Measurements from ENCODE around the gene AP5B1.

Gene AP5B1

DNA sequence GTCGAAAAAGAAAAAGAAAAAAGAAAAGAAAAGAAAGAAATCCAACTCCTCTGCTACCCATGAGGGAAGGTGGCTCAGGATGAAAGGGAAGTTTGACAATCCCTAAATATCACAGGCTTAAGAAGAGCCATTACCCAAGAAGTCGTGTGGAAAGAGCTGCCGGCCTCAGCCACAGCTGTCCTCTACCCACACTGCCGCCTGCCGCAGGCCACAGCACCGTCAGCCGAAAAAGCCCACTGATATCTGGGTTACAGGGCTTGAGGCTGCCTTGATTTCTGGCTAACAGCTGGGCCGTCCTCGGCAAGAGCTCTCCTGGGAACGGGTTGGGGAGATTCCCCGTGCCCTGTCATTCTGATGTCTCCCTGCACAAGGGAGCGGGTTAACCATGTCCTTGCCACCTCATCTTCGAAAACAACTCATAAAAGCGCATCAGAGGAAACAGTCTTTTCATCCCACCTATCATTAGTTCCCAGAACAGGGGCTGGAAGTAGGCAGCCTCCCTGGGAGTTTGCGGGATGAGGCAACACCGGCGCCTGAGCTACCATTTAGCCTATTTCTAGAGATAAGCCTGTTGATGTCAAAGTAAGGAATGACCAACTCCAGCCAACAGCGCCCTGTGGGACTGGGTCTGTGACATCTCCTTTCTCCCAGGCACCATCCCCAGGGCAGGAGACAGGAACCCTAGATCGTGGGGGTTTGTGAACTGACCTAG is 31.1 kb upstream of the AP5B1 start:
- Histone ChIP-seq H3K9me3 (ENCODE audit: control insufficient read depth, low read length) (no peaks in the 10 kb centered on the region), H3K4me1 (ENCODE audit: control insufficient read depth, insufficient read depth, low read length) (peaks cover 12% of the 10 kb centered on the region), H3K36me3 (ENCODE audit: control insufficient read depth, insufficient read depth, low read length) (no peaks in the 10 kb centered on the region), H3K4me3 (ENCODE audit: low read length) (no peak overlapping the region), H3K9ac (ENCODE audit: low read length) (no peak overlapping the region), H3K27me3 (ENCODE audit: control insufficient read depth, insufficient read depth, low read length) (peaks cover 16% of the 10 kb centered on the region)

DNA sequence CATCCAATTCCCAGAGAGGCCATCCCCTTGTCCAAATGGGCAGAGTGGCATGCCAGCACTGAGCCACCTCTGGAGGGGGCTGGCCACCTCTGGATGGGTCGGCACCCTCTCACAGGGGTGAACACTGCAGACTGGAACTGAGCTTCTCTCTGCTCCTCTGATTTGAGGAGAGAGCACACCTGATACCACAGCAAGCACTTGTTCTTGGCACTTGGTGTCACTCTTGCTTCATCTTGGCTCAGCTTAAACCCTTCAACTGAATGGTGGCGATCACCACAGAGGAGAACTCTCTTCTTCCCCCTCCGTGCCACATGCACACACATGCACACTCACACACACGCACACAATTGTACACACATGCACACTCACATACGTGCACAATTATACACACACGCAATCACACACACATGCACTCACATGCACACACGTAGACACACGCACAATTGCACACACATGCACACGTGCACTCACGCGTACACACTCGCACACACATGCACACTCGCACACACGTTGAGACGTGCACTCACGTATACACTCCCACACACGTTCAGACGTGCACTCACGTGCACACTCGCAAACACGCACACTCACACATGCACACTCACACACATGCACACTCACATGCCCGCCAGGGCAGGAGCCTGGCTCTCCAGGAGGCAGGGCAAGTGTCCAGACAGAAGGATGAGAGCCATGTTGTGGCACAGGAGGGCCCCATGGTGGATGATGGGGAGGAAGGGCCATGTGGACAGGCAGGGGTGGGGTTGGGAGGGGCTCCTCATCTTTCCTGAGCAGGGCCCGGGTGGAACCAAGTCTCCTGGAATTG is 29.5 kb upstream of the AP5B1 start:
- Histone ChIP-seq H3K27me3 (ENCODE audit: control insufficient read depth, insufficient read depth, low read length) (peaks cover 17% of the 10 kb centered on the region), H3K9me3 (ENCODE audit: control insufficient read depth, low read length) (no peaks in the 10 kb centered on the region), H3K36me3 (ENCODE audit: control insufficient read depth, insufficient read depth, low read length) (no peaks in the 10 kb centered on the region), H3K4me1 (ENCODE audit: control insufficient read depth, insufficient read depth, low read length) (peaks cover 12% of the 10 kb centered on the region), H3K4me3 (ENCODE audit: low read length) (no peak overlapping the region), H3K9ac (ENCODE audit: low read length) (no peak overlapping the region)

DNA sequence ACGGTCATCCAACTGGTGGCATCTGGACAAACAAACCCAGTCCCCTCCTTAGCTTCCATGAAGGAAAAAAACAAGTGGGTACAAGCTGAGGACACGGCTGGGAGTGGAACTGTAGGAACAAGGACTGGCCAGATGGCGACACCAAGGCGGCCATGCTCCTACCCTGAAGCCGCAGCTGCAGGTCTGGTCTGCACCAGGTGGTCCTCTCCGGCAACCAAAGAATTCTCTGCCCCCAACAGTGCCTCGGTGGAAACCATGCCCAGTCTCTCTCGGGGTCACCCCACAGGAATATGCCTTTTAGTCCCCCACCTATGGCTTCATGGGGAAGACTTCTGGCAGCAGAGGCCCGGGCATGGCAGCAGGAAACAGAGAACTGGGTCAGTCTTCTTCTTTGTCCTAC is 28.7 kb upstream of the AP5B1 start:
- peaks cover 6% of the 10 kb centered on the region for H3K4me1 ChIP-seq (ENCODE audit: control insufficient read depth, insufficient read depth, low read length)
- H3K9ac ChIP-seq (ENCODE audit: low read length), result no peak overlapping the region
- H3K36me3 ChIP-seq (ENCODE audit: control insufficient read depth, insufficient read depth, low read length), result no peaks in the 10 kb centered on the region
- H3K27me3 ChIP-seq (ENCODE audit: control insufficient read depth, insufficient read depth, low read length), result peaks cover 17% of the 10 kb centered on the region
- no peaks in the 10 kb centered on the region for H3K9me3 ChIP-seq (ENCODE audit: control insufficient read depth, low read length)
- no peak overlapping the region for H3K4me3 ChIP-seq (ENCODE audit: low read length)

DNA sequence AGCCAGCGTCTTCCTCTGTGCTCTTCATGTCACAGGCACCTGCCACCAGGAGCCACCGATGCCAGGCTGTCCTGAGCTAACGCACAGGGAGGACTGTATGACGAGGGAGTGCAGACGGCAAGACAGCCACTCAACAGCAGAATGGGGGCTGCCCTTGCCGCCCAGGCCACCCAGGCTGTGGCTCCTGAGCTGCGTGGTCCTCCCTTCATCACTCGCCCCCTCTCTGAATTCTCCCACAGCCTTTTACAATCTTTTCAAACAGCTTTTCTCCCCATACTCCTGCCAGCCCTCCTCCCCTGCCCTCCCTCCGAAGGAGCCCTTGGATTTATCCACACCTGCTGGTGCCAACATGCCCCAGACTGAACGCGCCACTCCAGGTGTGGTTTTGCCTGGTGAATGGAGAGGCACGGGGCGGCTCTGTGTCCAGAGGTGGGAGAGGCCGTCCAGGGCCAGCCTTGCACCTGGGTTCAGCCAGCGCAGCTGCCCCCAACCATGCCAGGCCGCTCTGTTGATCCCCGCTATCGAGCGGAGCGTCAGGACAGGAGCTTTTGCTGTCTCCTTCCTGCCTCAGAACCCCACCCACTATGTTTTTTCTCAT is 28.1 kb upstream of the AP5B1 start:
- H3K36me3 ChIP-seq (ENCODE audit: control insufficient read depth, insufficient read depth, low read length), result no peaks in the 10 kb centered on the region
- H3K27me3 ChIP-seq (ENCODE audit: control insufficient read depth, insufficient read depth, low read length), result peaks cover 22% of the 10 kb centered on the region
- H3K9ac ChIP-seq (ENCODE audit: low read length), result no peak overlapping the region
- H3K4me3 ChIP-seq (ENCODE audit: low read length), result no peak overlapping the region
- H3K4me1 ChIP-seq (ENCODE audit: control insufficient read depth, insufficient read depth, low read length), result no peaks in the 10 kb centered on the region
- H3K9me3 ChIP-seq (ENCODE audit: control insufficient read depth, low read length), result no peaks in the 10 kb centered on the region

DNA sequence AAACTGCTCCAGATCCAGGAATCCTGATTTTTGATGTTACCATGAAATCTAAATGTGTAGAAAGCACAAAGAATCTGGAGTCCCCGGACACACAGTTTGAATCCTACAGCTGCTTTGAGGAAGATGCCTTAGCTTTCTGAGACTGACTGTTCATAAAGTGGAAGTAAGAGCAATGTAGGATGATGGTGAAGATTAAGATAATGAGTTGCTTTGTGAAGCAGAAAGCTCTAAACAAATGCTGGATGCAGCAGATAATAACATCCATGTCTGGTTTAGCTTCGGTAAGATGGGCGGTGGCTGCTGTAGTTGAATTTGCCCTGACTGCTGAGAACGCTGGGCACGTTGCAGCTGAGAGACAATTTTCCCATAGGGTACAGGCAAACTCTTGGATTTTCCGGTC is 26.2 kb upstream of the AP5B1 start:
- peaks cover 29% of the 10 kb centered on the region for H3K27me3 ChIP-seq (ENCODE audit: control insufficient read depth, insufficient read depth, low read length)
- no peaks in the 10 kb centered on the region for H3K9me3 ChIP-seq (ENCODE audit: control insufficient read depth, low read length)
- no peak overlapping the region for H3K4me3 ChIP-seq (ENCODE audit: low read length)
- no peak overlapping the region for H3K9ac ChIP-seq (ENCODE audit: low read length)
- H3K36me3 ChIP-seq (ENCODE audit: control insufficient read depth, insufficient read depth, low read length), result no peaks in the 10 kb centered on the region
- H3K4me1 ChIP-seq (ENCODE audit: control insufficient read depth, insufficient read depth, low read length), result no peaks in the 10 kb centered on the region

DNA sequence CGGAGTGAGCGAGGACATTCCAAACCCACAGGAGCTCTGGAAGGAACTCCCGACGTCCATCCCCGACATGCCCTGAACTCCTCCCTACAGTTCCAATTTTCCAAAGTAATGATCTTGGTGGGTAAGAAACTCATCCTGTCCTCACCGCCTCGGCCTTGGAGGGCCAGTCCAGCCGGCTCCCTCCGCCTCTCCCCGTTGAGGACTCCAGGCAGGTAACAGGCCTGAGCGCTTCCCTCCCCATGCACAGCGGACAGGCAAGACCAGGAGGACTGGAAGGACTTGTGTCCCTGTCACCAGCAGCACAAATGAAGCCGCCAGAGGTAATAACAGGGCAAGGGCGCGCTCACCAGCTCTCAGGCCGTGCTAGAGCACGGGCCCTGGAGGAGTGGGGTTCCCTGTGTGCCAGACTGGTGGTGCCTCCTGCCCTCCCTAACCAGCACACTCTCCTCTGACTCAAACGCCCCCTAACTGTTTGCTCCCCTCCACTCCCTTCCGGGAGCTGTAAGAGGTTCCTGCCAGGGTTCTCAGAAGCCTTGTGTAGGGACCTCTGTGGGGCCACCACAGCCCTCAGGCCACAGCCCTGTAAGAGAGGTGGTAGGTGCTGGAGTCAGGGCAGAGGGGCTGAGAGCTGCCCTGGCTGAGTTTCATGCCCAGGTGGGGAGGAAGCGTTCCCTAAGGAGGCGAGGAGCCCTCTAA is 23.2 kb upstream of the AP5B1 start:
- H3K9ac ChIP-seq (ENCODE audit: low read length), result no peak overlapping the region
- H3K4me3 ChIP-seq (ENCODE audit: low read length), result no peak overlapping the region
- H3K4me1 ChIP-seq (ENCODE audit: control insufficient read depth, insufficient read depth, low read length), result no peaks in the 10 kb centered on the region
- peaks cover 29% of the 10 kb centered on the region for H3K27me3 ChIP-seq (ENCODE audit: control insufficient read depth, insufficient read depth, low read length)
- no peaks in the 10 kb centered on the region for H3K9me3 ChIP-seq (ENCODE audit: control insufficient read depth, low read length)
- H3K36me3 ChIP-seq (ENCODE audit: control insufficient read depth, insufficient read depth, low read length), result no peaks in the 10 kb centered on the region

DNA sequence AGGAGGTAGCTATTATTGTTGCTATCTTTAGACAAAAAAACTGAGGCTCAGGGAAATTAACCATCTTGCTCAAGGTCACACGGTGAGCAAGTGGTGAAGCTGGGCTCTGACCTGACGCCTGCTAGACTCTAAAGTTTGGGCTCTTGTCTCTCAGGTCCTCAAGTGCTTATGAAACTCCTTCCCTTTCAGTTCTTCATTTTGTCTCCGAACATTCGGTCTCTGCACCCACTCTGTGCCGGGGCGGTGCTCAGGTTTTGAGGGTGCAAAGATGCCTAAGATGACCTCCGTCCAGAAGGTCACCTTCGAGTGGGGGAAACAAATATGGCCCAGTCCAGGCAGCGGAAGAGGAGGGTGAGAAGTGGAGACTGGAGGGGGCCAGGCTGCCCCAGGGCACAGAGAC is 22.1 kb upstream of the AP5B1 start:
- no peaks in the 10 kb centered on the region for H3K4me1 ChIP-seq (ENCODE audit: control insufficient read depth, insufficient read depth, low read length)
- H3K27me3 ChIP-seq (ENCODE audit: control insufficient read depth, insufficient read depth, low read length), result peaks cover 22% of the 10 kb centered on the region
- no peaks in the 10 kb centered on the region for H3K36me3 ChIP-seq (ENCODE audit: control insufficient read depth, insufficient read depth, low read length)
- no peak overlapping the region for H3K4me3 ChIP-seq (ENCODE audit: low read length)
- H3K9ac ChIP-seq (ENCODE audit: low read length), result no peak overlapping the region
- H3K9me3 ChIP-seq (ENCODE audit: control insufficient read depth, low read length), result no peaks in the 10 kb centered on the region

DNA sequence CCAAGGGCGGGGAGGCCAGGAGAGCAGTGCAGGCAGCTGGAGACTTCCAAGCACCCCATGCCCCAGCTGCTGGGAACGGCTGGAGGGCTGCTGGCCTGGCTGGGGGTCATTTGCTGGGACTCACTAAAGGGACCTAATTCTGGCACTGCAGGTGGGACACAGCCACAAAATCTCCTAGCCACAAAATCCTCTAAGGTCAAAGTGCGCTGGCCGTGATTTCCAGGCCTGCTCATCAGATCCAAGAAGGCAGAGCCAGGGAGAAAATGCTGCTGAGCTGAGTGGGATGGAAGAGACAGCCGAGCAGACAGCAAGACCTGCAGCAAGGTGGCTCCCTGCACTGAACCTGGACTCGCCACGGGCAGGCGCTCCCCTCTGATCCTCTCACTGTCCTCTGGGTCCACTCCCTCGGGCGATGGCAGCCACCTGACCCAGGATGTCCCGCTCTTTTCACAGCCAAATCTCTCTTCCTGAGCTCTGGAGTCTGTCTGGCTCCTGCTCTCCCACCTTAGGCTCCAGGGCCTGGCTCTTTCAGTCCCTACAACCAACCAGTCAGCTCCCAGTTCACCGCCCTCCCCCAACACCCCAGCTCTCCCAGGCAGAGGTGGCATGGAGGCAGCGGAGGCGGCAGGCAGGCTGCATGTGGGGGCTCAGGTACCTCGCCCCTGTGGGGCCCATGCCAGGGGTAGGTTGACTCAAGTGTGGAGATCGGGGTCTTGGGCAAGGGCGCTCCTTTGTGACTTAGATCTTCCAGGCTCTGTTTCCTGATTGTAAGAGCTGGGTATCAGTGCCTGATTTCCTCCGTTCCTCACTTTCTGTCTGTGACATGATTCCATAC is 20.6 kb upstream of the AP5B1 start:
- Histone ChIP-seq H3K36me3 (ENCODE audit: control insufficient read depth, insufficient read depth, low read length) (no peaks in the 10 kb centered on the region), H3K4me1 (ENCODE audit: control insufficient read depth, insufficient read depth, low read length) (no peaks in the 10 kb centered on the region), H3K9ac (ENCODE audit: low read length) (no peak overlapping the region), H3K27me3 (ENCODE audit: control insufficient read depth, insufficient read depth, low read length) (peaks cover 16% of the 10 kb centered on the region), H3K9me3 (ENCODE audit: control insufficient read depth, low read length) (no peaks in the 10 kb centered on the region), H3K4me3 (ENCODE audit: low read length) (no peak overlapping the region)

DNA sequence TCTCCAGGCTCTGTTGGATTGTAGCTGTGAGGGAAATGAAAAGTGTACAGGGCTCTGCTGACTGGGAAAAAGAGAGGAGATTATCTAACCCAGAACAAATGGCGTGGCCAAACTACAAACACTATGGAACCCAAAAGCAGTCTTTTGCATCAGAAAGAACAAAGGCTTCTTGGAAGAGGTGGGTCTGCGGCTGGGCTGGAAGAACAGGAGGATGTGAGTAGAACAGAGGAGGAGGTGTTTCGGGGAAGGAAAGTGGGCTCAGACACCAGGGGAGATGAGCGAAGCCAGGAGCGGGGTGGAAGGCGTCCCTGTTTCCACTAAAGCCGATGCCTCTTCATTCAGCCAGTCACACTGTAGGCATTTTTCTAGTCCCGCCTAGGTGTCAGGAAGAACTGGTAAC is 18.1 kb upstream of the AP5B1 start:
- Histone ChIP-seq H3K9me3 (ENCODE audit: control insufficient read depth, low read length) (no peaks in the 10 kb centered on the region), H3K4me1 (ENCODE audit: control insufficient read depth, insufficient read depth, low read length) (peaks cover 2% of the 10 kb centered on the region), H3K27me3 (ENCODE audit: control insufficient read depth, insufficient read depth, low read length) (peaks cover 11% of the 10 kb centered on the region)

DNA sequence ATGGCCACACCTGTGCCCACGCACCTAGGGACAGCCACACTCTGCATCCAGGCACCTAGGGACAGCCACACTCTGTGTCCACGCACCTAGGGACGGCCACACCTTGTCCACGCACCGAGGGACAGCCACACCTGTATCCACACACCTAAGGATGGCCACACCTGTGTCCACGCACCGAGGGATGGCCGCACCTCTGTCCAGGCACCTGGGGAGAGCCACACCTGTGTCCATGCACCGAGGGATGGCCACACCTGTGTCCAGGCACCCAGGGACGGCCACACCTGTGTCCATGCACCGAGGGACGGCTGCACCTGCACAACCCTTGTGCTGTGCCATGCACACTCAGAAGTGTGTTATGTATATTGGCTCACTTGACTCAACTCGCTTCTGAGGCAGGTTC is 16.9 kb upstream of the AP5B1 start:
- Histone ChIP-seq H3K4me1 (ENCODE audit: control insufficient read depth, insufficient read depth, low read length) (peaks cover 13% of the 10 kb centered on the region), H3K36me3 (ENCODE audit: control insufficient read depth, insufficient read depth, low read length) (peaks cover 5% of the 10 kb centered on the region), H3K9ac (ENCODE audit: low read length) (no peak overlapping the region), H3K27me3 (ENCODE audit: control insufficient read depth, insufficient read depth, low read length) (peaks cover 3% of the 10 kb centered on the region), H3K9me3 (ENCODE audit: control insufficient read depth, low read length) (no peaks in the 10 kb centered on the region), H3K4me3 (ENCODE audit: low read length) (no peak overlapping the region)

More for the DNA sequence above, 18.1 kb upstream of the AP5B1 start:
- Histone ChIP-seq H3K4me3 (ENCODE audit: low read length) (no peak overlapping the region), H3K36me3 (ENCODE audit: control insufficient read depth, insufficient read depth, low read length) (peaks cover 5% of the 10 kb centered on the region), H3K9ac (ENCODE audit: low read length) (no peak overlapping the region)

Measured in mucosa of stomach (tissue), 1 donor.